T-helper 22 cell (primary cell): Measurements from ENCODE around the gene ITM2C.

Experiments used
- DNase-seq: peaks from one replicate; pipeline ENCODE4 v3.0.0-alpha.2; 2020; ENCODE audit warnings: low read depth

The ITM2C gene

GRCh38 chr2:230893338-230893737 is 28.6 kb downstream of the ITM2C start:
- no peak for DNase-seq

- DNase-seq, result no peak
These were observed 29.4 kb downstream of the ITM2C start for GRCh38 chr2:230893841-230894781.

GRCh38 chr2:230895536-230896345 is 31.0 kb downstream of the ITM2C start:
- DNase-seq, result no peak

- no peak for DNase-seq
These were observed 31.8 kb downstream of the ITM2C start for GRCh38 chr2:230896346-230897115.

GRCh38 chr2:230898016-230898712 is 33.4 kb downstream of the ITM2C start:
- DNase-seq, result no peak

- DNase-seq, result no peak
These were observed 34.0 kb downstream of the ITM2C start for GRCh38 chr2:230898713-230899091.

GRCh38 chr2:230899287-230899686 is 34.5 kb downstream of the ITM2C start:
- no peak for DNase-seq

GRCh38 chr2:230899786-230900185 is 35.0 kb downstream of the ITM2C start:
- no peak for DNase-seq

GRCh38 chr2:230900336-230900995 is 35.7 kb downstream of the ITM2C start:
- DNase-seq, result no peak

- no peak for DNase-seq
These were observed 36.3 kb downstream of the ITM2C start for GRCh38 chr2:230901006-230901405.

GRCh38 chr2:230902180-230902899 is 37.6 kb downstream of the ITM2C start:
- DNase-seq, result no peak

GRCh38 chr2:230903231-230904150 is 38.7 kb downstream of the ITM2C start:
- no peak for DNase-seq

- DNase-seq, result no peak
These were observed 40.2 kb downstream of the ITM2C start for GRCh38 chr2:230904856-230905447.

- DNase-seq, result peak; percentile 63
These were observed 41.0 kb downstream of the ITM2C start for GRCh38 chr2:230905448-230906421.

GRCh38 chr2:230906471-230907230 is 41.9 kb downstream of the ITM2C start:
- no peak for DNase-seq

GRCh38 chr2:230907361-230908091 is 42.8 kb downstream of the ITM2C start:
- DNase-seq, result no peak
